Measurements from ENCODE around the gene DBX1.

DBX1 gene

DNA sequence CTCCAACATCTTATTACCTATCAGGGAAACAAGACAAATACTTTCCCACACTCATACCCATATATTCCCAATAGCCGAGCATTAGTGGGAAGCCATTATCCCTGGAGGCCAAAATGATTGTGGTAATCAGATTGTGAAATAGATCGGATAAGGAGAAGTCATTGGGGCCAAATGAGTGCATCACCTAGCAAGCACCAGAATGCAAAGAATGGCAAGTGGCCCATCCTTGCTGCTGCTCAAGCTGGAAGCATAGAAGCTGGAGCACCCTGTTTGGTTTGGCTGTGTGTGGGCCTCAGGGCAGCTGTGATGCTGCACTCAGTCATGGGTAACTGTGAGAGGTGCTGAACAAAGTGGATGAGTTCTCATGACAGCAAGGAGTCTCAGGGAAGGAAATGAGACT lies 18.7 kb upstream of the DBX1 start:
- Histone ChIP-seq H4K8ac (ENCODE audit: low read depth, low read length) (no peak overlapping the region), H3K14ac (ENCODE audit: low read length) (no peak overlapping the region), H3K9me3 (ENCODE audit: insufficient read depth, low read depth, low read length) (no peaks in the 10 kb centered on the region), H3K79me1 (ENCODE audit: low read length) (no peaks in the 10 kb centered on the region), H3K23ac (ENCODE audit: low read length) (no peak overlapping the region), H3K18ac (ENCODE audit: low read length) (no peak overlapping the region), H3K27ac (ENCODE audit: low read depth, low read length) (no peak overlapping the region), H2BK12ac (ENCODE audit: low read length) (no peak overlapping the region), H3K36me3 (ENCODE audit: control insufficient read depth in 1 of 2, insufficient read depth in 2 of 2, low read length in 2 of 2) (no peaks in the 10 kb centered on the region), H4K91ac (ENCODE audit: low read depth, low read length) (no peak overlapping the region), H4K12ac (ENCODE audit: low read depth, low read length) (no peak overlapping the region), H3K4me1 (ENCODE audit: control insufficient read depth in 1 of 2, insufficient read depth in 2 of 2, low read length in 2 of 2) (no peaks in the 10 kb centered on the region), H3K4ac (ENCODE audit: low read depth, low read length) (no peak overlapping the region), H3K27me3 (ENCODE audit: insufficient read depth, low read length) (peaks cover 5% of the 10 kb centered on the region), H3K4me3 (ENCODE audit: low read depth, low read length) (no peak overlapping the region), H2BK5ac (ENCODE audit: low read depth, low read length, poor library complexity) (no peak overlapping the region), H2BK120ac (ENCODE audit: insufficient read depth, low read length, poor library complexity) (no peak overlapping the region), H2AFZ (ENCODE audit: insufficient read depth, low read length, poor library complexity) (no peak overlapping the region), H2AK5ac (ENCODE audit: low read length) (no peak overlapping the region), H3K9ac (ENCODE audit: low read length) (no peak overlapping the region), H3K4me2 (ENCODE audit: low read length) (no peak overlapping the region), H3K79me2 (ENCODE audit: control insufficient read depth, insufficient read depth, low read length, poor library complexity) (no peaks in the 10 kb centered on the region)
- WGBS (ENCODE audit: extremely low coverage, insufficient coverage, insufficient read length): no CpG with 5 or more reads among the region's 2 CpGs
- peak; percentile 95 to 98 for DNase-seq

DNA sequence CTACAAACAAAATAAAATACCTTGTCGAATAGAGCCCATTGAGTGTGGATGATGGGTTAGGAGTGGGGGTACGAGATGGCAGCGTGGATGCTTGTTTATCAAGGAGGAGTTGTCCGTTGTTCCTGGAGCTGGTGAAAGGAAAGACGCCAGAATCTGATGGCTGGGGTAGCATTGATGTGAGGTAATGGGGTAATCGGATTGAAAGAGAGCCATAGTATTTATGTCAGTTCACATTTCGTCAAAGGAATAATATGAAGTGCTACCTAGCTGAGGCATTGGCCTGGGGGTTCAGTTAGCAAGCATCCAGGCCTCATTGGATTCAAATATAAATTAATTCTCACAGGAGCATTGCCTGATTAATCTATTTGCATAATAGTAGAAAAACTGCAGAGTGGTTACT lies 16.9 kb upstream of the DBX1 start:
- H3K4me2 ChIP-seq (ENCODE audit: low read length): no peak overlapping the region
- H3K36me3 ChIP-seq (ENCODE audit: control insufficient read depth in 1 of 2, insufficient read depth in 2 of 2, low read length in 2 of 2): no peaks in the 10 kb centered on the region
- no peaks in the 10 kb centered on the region for H3K9me3 ChIP-seq (ENCODE audit: insufficient read depth, low read depth, low read length)
- H2BK5ac ChIP-seq (ENCODE audit: low read depth, low read length, poor library complexity): no peak overlapping the region
- H3K27ac ChIP-seq (ENCODE audit: low read depth, low read length): no peak overlapping the region
- no peak overlapping the region for H3K18ac ChIP-seq (ENCODE audit: low read length)
- no peak overlapping the region for H2BK120ac ChIP-seq (ENCODE audit: insufficient read depth, low read length, poor library complexity)
- H2AFZ ChIP-seq (ENCODE audit: insufficient read depth, low read length, poor library complexity): no peak overlapping the region
- no peak overlapping the region for H3K9ac ChIP-seq (ENCODE audit: low read length)
- H2AK5ac ChIP-seq (ENCODE audit: low read length): no peak overlapping the region
- H3K79me2 ChIP-seq (ENCODE audit: control insufficient read depth, insufficient read depth, low read length, poor library complexity): no peaks in the 10 kb centered on the region
- no peak overlapping the region for H3K14ac ChIP-seq (ENCODE audit: low read length)
- H3K79me1 ChIP-seq (ENCODE audit: low read length): no peaks in the 10 kb centered on the region
- no peak overlapping the region for H4K8ac ChIP-seq (ENCODE audit: low read depth, low read length)
- DNase-seq: no peak
- no peak overlapping the region for H2BK12ac ChIP-seq (ENCODE audit: low read length)
- no CpG with 5 or more reads among the region's 7 CpGs for WGBS (ENCODE audit: extremely low coverage, insufficient coverage, insufficient read length)
- H3K4ac ChIP-seq (ENCODE audit: low read depth, low read length): no peak overlapping the region
- H3K27me3 ChIP-seq (ENCODE audit: insufficient read depth, low read length): peaks cover 4% of the 10 kb centered on the region
- no peak overlapping the region for H3K4me3 ChIP-seq (ENCODE audit: low read depth, low read length)
- no peaks in the 10 kb centered on the region for H3K4me1 ChIP-seq (ENCODE audit: control insufficient read depth in 1 of 2, insufficient read depth in 2 of 2, low read length in 2 of 2)
- no peak overlapping the region for H4K91ac ChIP-seq (ENCODE audit: low read depth, low read length)
- no peak overlapping the region for H4K12ac ChIP-seq (ENCODE audit: low read depth, low read length)
- H3K23ac ChIP-seq (ENCODE audit: low read length): no peak overlapping the region

DNA sequence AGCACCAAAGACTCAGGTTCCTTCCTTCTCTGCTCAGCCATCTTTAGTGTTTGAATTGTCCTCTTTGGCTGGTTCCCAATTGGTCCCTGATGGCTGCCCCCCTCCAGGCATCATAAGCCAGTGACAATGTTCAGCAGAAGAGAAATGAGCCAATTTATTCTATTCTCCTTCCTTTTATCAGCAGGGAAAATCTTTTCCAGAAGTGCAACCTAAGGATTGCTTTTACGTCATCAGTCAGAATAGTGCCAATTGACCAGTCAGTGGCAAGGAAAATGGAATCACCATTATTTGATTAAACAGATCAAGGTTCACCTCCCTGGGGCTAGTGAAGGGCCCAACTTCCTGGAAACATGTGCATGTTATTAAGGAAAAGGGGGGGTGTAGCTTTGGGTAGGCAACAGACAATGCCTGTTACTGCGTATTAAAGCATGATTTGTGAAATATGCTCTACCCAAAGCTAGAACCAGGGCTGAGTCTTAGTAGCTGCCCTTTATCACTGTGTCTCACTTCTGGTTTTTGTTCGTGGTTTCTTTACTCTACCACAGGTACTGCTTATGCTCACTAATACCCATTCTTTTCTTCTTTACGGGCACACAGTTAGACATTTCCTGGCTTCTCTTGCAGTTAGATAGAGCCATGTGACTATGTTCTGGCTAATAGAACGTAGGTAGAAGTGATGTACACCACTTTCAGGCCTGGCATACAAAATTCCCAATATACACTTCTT lies 12.6 kb upstream of the DBX1 start:
- Histone ChIP-seq H2AK5ac (ENCODE audit: low read length) (no peak overlapping the region), H3K4me1 (ENCODE audit: control insufficient read depth in 1 of 2, insufficient read depth in 2 of 2, low read length in 2 of 2) (no peaks in the 10 kb centered on the region), H3K79me2 (ENCODE audit: control insufficient read depth, insufficient read depth, low read length, poor library complexity) (no peaks in the 10 kb centered on the region), H3K27ac (ENCODE audit: low read depth, low read length) (no peak overlapping the region), H2BK12ac (ENCODE audit: low read length) (no peak overlapping the region), H3K9me3 (ENCODE audit: insufficient read depth, low read depth, low read length) (no peaks in the 10 kb centered on the region), H2BK120ac (ENCODE audit: insufficient read depth, low read length, poor library complexity) (no peak overlapping the region), H4K91ac (ENCODE audit: low read depth, low read length) (no peak overlapping the region), H3K4ac (ENCODE audit: low read depth, low read length) (no peak overlapping the region), H3K14ac (ENCODE audit: low read length) (no peak overlapping the region), H2BK5ac (ENCODE audit: low read depth, low read length, poor library complexity) (no peak overlapping the region), H3K18ac (ENCODE audit: low read length) (no peak overlapping the region), H3K27me3 (ENCODE audit: insufficient read depth, low read length) (peaks cover 2% of the 10 kb centered on the region), H3K4me2 (ENCODE audit: low read length) (no peak overlapping the region), H3K36me3 (ENCODE audit: control insufficient read depth in 1 of 2, insufficient read depth in 2 of 2, low read length in 2 of 2) (no peaks in the 10 kb centered on the region), H3K4me3 (ENCODE audit: low read depth, low read length) (no peak overlapping the region), H3K9ac (ENCODE audit: low read length) (no peak overlapping the region), H4K8ac (ENCODE audit: low read depth, low read length) (no peak overlapping the region), H4K12ac (ENCODE audit: low read depth, low read length) (no peak overlapping the region), H2AFZ (ENCODE audit: insufficient read depth, low read length, poor library complexity) (no peak overlapping the region), H3K23ac (ENCODE audit: low read length) (no peak overlapping the region), H3K79me1 (ENCODE audit: low read length) (no peaks in the 10 kb centered on the region)
- DNase-seq: no peak
- no CpG with 5 or more reads among the region's 5 CpGs for WGBS (ENCODE audit: extremely low coverage, insufficient coverage, insufficient read length)

- H3K4me2 ChIP-seq (ENCODE audit: low read length): peak overlapping the region; percentile 69
- H4K12ac ChIP-seq (ENCODE audit: low read depth, low read length): no peak overlapping the region
- no peaks in the 10 kb centered on the region for H3K36me3 ChIP-seq (ENCODE audit: control insufficient read depth in 1 of 2, insufficient read depth in 2 of 2, low read length in 2 of 2)
- no peak overlapping the region for H3K4ac ChIP-seq (ENCODE audit: low read depth, low read length)
- H2BK12ac ChIP-seq (ENCODE audit: low read length): no peak overlapping the region
- H3K4me1 ChIP-seq (ENCODE audit: control insufficient read depth in 1 of 2, insufficient read depth in 2 of 2, low read length in 2 of 2): peaks cover 4 to 11% of the 10 kb centered on the region in 2 experiments
- no peak overlapping the region for H2BK5ac ChIP-seq (ENCODE audit: low read depth, low read length, poor library complexity)
- DNase-seq: no peak
- no peaks in the 10 kb centered on the region for H3K79me2 ChIP-seq (ENCODE audit: control insufficient read depth, insufficient read depth, low read length, poor library complexity)
- no peak overlapping the region for H2AK5ac ChIP-seq (ENCODE audit: low read length)
- H2BK120ac ChIP-seq (ENCODE audit: insufficient read depth, low read length, poor library complexity): no peak overlapping the region
- H2AFZ ChIP-seq (ENCODE audit: insufficient read depth, low read length, poor library complexity): no peak overlapping the region
- peak overlapping the region; percentile 62 for H3K4me3 ChIP-seq (ENCODE audit: low read depth, low read length)
- H3K9ac ChIP-seq (ENCODE audit: low read length): no peak overlapping the region
- no peak overlapping the region for H4K8ac ChIP-seq (ENCODE audit: low read depth, low read length)
- H3K79me1 ChIP-seq (ENCODE audit: low read length): no peaks in the 10 kb centered on the region
- H3K14ac ChIP-seq (ENCODE audit: low read length): no peak overlapping the region
- peaks cover 61% of the 10 kb centered on the region for H3K27me3 ChIP-seq (ENCODE audit: insufficient read depth, low read length)
- WGBS (ENCODE audit: extremely low coverage, insufficient coverage, insufficient read length): no CpG with 5 or more reads among the region's 26 CpGs
- H3K18ac ChIP-seq (ENCODE audit: low read length): no peak overlapping the region
- no peak overlapping the region for H3K27ac ChIP-seq (ENCODE audit: low read depth, low read length)
- peaks cover 9% of the 10 kb centered on the region for H3K9me3 ChIP-seq (ENCODE audit: insufficient read depth, low read depth, low read length)
- no peak overlapping the region for H4K91ac ChIP-seq (ENCODE audit: low read depth, low read length)
- H3K23ac ChIP-seq (ENCODE audit: low read length): peak overlapping the region; percentile 90
These were observed 3.7 kb upstream of the DBX1 start for GRCh38 chr11:20163783-20164481.
